RWPE1 (cell line): ENCODE data around the gene DCTN2.

ENCODE experiments used
- CTCF ChIA-PET: fragments of 350-600 bp; sonication (Branson Sonifier 250); formaldehyde crosslinking; extraction: SDS; loops from one replicate; lab custom pipeline; 2021; lab: Yijun Ruan, JAX
- POLR2A ChIA-PET: fragments of 400-600 bp; formaldehyde crosslinking; extraction: SDS; loops from one replicate; lab custom pipeline; 2020; ENCODE audit warnings: antibody characterized with exemption; ENCODE audit not compliant: low non-redundant PET; lab: Yijun Ruan, JAX
- DNase-seq: peaks from one replicate; pipeline ENCODE4 v3.0.0; 2012; ENCODE audit warnings: low spot score
- H3K27ac ChIP-seq: fragments of 450-650 bp; 2 replicates; pipeline ENCODE4 v1.5.1; 2017
- TF ChIP-seq, protein P1 (sequence below): fragments of 450-650 bp; conservative IDR thresholded peaks from 2 replicates; pipeline ENCODE4 v1.5.1; 2017; ENCODE audit warnings: low read depth, mild to moderate bottlenecking

Gene DCTN2

DNA sequence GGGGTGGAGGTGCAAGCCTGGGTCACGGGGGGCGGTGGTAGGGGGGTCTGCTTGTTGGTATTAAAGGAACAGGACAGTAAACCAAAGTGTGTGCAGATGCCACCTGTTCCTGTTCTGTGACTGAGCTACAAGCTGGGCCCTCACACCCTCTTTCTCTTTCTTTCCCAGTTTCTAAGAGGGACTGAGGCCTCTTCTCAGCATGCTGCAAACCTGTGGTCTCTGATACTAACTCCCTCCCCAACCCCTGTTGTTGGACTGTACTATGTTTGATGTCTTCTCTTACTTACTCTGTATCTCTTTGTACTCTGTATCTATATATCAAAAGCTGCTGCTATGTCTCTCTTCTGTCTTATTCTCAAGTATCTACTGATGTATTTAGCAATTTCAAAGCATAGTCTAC lies 37.1 kb upstream of the DCTN2 start:
- TF ChIP-seq, protein P1, sequence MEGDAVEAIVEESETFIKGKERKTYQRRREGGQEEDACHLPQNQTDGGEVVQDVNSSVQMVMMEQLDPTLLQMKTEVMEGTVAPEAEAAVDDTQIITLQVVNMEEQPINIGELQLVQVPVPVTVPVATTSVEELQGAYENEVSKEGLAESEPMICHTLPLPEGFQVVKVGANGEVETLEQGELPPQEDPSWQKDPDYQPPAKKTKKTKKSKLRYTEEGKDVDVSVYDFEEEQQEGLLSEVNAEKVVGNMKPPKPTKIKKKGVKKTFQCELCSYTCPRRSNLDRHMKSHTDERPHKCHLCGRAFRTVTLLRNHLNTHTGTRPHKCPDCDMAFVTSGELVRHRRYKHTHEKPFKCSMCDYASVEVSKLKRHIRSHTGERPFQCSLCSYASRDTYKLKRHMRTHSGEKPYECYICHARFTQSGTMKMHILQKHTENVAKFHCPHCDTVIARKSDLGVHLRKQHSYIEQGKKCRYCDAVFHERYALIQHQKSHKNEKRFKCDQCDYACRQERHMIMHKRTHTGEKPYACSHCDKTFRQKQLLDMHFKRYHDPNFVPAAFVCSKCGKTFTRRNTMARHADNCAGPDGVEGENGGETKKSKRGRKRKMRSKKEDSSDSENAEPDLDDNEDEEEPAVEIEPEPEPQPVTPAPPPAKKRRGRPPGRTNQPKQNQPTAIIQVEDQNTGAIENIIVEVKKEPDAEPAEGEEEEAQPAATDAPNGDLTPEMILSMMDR = no peak
- no peak for DNase-seq
- CTCF ChIA-PET = interaction anchor here (0.5 to 2.0 kb wide), 25 partner anchors 9 to 153 kb away, joined by 3 to 32 read pairs (median 5); partner anchors contain the start of genes ARHGEF25, B4GALNT1 and OS9
- POLR2A ChIA-PET = no interaction called here
- H3K27ac ChIP-seq = no peak overlapping the region

DNA sequence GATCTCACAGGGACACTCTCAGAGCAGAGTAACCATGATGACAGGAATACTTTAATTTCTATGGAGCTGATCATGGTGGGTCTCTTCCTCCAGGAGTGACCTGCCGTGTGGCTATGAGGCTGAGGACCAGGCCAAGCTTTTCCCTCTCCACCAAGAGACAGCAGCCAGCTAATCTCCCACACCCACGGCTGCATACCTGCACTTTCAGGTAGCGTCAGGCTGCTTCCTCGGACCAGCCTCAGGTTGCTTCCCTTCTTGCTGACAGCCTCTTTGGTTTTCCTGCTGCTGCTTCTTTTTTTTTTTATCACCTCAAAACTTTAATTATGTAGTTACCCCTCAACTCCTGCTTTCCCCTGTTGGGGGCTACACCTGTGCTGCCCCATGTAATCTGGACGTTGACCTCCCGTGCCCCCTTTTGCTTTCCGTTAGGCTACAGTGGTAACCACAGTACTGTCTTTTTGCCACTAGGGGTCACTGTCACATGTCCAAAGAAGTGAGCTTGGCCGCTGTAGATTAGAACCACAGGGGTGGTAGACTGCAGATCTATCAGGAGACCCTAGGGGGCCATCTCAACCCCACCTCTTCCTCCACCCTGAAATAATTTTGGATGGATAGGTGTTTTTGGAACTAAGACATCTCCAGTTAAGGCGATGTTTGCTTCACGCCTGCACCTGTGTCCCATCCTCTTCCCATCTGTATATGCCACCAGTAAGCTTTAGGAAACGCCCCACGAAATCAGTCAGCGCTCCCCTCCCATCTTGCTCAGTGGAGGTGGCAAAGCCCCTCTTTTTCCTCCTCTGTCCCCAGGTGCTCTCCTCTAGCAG lies 36.2 kb upstream of the DCTN2 start:
- CTCF ChIA-PET = interaction anchor here (0.5 to 2.0 kb wide), 40 partner anchors 8 to 1684 kb away, joined by 3 to 32 read pairs (median 5); partner anchors contain the start of genes ARHGEF25, B4GALNT1, EEF1AKMT3 and METTL1
- POLR2A ChIA-PET = no interaction called here
- H3K27ac ChIP-seq = no peak overlapping the region
- peak; percentile 83 for DNase-seq
- TF ChIP-seq, protein P1 = peak; percentile 92

DNA sequence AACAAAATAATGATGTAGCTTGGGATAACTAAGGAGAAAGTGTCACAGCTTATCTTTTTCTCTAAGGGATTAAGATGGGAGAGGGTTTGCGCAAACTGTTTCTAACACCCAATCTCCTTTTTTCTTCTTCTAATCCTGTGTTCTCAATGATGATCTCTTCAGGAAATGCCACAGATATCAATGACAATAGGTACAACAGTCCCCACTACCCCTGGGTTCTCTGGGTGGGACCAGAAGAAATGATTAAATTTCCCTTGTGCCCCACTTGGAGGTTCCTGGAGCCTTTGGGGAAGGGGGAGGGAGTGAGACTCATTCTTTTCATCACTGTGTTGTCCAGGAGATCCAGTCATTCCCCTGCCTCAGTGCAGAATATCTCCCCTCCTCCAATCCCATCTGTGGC lies 35.4 kb upstream of the DCTN2 start:
- no peak overlapping the region for H3K27ac ChIP-seq
- DNase-seq = no peak
- CTCF ChIA-PET = interaction anchor here (0.6 to 2.0 kb wide), 14 partner anchors 10 to 111 kb away, joined by 3 to 32 read pairs (median 10); partner anchors contain the start of genes B4GALNT1 and OS9
- TF ChIP-seq, protein P1 = no peak
- POLR2A ChIA-PET = no interaction called here

DNA sequence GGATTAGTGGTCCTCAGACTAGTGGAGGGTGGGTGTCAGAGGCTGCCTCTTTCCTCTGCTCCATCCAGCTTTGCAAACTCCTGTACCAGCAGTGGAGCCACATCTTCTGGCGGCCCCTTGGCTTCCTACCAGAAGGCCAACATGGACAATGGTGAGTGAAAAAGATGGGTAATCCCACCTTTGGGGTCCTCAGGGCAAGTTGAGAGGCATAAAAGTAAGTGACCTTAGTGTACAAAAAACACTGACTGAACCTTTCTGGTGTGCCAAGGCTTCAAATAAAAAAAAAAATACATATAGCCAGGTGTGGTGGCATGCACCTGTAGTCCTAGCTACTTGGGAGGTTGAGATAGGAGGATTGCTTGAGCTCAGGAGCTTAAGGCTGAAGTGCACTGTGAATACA lies 34.8 kb upstream of the DCTN2 start:
- DNase-seq = no peak
- TF ChIP-seq, protein P1 = no peak
- ChIA-PET POLR2A (no interaction called here), CTCF (interaction anchor here (0.5 to 0.9 kb wide), 5 partner anchors 14 to 126 kb away, joined by 4 to 8 read pairs (median 4); partner anchors contain the start of genes B4GALNT1 and OS9)
- no peak overlapping the region for H3K27ac ChIP-seq

DNA sequence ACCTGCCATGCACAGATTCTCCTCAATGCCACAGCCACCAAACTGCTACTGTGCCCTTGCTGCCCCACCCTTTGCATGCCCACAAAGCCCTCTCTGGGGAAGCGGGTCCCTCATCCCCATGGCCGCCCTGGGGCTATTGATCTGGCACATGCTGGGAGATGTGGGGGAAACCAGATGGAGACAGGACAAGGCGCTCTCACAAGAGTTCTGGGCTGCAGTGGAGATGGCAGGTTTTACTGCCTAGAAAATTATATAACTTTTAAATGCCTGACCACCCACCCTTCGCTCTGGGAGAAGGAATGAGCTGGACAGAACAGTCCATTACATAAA lies 33.4 kb upstream of the DCTN2 start:
- TF ChIP-seq, protein P1 = no peak
- no peak for DNase-seq
- POLR2A ChIA-PET = no interaction called here
- H3K27ac ChIP-seq = no peak overlapping the region
- CTCF ChIA-PET = no interaction called here

DNA sequence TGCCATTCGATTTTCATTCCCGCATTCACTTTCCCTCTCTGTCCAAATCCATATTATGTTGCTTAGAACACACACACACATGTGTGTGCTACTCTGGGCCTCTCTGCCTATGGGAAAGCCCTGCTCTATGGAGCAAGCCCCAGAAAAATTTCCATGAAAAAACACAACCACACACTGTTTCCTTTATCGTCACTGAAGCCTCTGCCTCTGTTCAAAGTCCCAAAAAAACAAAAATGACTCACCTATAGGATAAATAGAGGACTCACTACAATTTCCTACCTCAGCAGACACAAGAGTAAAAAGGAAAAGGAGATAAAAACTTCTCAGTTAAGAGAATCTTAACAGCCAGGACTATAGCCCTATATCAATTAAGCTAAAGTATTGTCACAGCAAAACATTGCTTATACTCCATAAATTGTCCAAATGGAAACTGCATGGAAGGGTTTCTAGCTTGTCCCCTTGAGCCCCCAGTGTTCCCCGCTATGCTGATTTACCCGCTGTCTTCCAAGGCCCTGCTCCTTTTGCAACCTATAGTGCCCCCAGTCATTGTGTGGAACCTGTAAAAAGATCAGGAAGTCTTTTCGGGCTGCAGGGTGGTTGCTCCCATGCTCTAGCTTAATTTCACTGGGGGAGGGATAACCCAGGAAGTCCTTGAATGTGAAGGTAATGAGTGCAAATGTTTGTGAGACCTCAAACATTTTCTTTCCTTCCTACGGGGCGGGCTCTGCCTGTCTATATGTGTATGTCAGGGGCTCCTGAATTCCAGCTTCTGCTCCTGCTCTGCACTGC lies 32.9 kb upstream of the DCTN2 start:
- TF ChIP-seq, protein P1 = no peak
- H3K27ac ChIP-seq = no peak overlapping the region
- ChIA-PET CTCF (interaction anchor here (0.7 kb wide), 1 partner anchor 53 kb away, joined by 4 read pairs; the partner anchor contains the start of gene B4GALNT1), POLR2A (no interaction called here)
- DNase-seq = no peak
